GM19099 (cell line): ENCODE measurements around the gene ENOX2.

Experiments used
- POLR2A ChIP-seq: IDR thresholded peaks from 3 replicates; pipeline ENCODE4 v1.6.1; 2011; ENCODE audit warnings: low read depth; ENCODE audit not compliant: insufficient read length; ENCODE audit errors: extremely low read depth

The ENOX2 gene

DNA sequence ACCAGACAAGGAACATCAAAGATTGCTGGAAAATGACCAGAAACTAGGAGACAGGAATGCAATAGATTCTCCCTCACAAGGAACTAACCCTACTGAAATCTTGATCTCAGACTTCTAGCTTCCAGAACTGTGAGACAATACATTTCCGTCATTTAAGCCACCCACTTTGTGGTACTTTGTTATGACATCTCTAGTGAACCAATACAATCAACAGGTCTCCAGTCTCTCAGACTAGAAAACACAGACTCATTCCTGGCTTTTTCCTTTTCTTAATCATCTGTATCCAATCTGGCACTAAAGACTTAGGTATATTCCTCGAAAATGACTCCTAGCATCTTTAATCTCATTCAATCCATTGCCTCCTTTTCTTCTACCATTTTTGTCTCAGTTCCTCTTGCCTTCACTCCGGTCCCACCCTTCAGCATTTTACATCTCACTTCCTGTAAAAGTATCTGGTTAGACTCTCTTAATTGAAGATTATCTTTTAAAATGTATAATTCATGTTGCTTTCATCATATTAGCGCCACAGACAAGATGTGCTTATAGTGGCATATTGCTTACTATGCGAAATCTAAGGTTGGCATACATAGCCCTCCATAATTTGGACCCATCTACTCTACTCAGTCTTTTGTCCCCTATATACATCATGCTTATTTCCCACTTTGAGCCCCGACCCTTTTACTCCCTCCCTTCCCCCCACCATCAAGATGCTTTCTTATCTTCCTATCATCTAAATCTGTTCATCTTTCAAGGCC, 250.0 kb downstream of the ENOX2 start:
- no peak for TF ChIP-seq POLR2A

DNA sequence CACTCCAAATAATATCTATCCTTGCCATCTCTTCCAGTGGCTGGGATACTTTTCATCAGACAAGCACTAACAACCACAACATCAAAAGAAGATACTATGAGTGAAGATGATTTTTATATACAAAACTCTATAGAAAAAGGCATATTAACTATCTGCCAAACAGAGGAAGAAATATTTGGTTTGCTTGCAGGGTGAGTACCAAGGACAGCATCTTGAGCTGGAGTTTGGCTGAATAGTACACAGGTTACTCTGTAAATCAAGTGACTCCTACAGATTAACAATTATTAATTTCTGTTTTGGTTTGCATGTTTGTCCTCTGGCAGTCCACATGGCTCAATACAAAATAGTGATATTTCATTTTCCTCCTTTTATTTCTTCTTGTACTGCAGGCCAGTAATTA, 253.3 kb downstream of the ENOX2 start:
- no peak for TF ChIP-seq POLR2A

GRCh38 chrX:130647468-130647867, 255.5 kb downstream of the ENOX2 start:
- no peak for TF ChIP-seq POLR2A

DNA sequence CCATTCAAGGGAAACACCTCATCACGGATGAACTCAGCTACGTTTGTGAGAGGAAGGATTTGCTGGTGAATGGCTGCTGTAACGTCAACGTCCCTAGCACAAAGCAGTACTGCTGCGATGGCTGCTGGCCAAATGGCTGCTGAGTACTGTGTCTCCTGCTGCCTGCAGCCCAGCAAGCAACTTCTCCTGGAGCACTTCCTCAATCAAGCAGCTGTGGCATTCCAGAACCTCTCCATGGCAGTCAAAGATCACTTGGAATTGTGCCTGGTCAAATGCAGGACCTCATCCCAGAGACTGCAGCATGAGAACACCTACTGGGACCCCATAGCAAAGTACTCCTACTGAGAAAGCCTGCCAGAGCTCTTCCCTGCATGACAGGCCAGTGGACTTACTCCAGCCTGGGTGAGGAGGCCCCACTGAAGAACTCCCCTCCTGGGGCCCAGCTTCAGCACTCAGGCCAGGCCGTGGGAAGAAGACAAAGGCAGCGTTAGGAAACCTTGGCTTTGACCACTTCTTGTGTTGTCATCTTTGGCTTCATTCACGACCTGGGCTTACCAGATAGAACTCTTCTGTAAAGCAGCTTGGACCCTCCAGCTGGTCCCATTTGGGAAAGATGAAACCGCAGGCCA, 256.9 kb downstream of the ENOX2 start:
- no peak for TF ChIP-seq POLR2A

DNA sequence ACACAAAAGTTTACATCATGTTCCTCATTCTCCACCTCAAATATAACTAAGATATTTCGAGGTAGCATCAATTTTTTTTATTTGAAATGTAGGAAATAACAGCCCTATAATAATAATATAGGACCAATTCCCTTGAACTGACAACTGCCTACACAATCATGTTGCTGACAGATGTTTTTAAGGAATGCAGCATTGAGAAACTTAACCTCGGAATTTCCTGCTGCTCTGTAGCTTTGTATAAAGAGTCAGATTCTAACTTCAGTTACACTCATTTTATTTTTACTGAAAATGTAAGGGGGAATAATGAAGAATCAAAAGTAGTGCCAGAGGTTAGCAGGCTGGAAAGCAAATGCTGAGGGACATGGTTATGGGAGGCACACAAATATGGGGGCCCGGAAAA, 265.4 kb downstream of the ENOX2 start:
- TF ChIP-seq POLR2A = no peak

GRCh38 chrX:130636277-130636676, 266.7 kb downstream of the ENOX2 start:
- no peak for TF ChIP-seq POLR2A

GRCh38 chrX:130631011-130631410, 272.0 kb downstream of the ENOX2 start:
- TF ChIP-seq POLR2A = no peak

DNA sequence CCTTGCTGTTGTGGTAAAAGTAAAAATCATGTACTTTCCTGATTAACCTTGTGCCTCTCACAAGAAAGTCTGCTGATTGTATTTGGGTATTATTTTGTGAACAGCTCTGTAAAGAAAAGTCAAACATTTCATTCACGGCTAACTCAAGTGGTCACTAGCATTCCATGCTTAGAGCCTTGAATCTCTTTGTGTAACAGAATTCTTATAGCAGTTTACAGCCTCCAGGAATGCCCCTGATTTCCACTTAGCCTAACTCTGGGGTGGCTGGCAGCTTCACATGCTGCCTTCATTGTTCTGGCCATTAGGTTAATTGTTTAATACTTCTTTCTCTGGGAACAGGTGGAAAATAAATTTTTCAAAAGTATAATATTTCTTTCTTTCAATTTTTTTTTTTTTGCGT, 274.5 kb downstream of the ENOX2 start:
- no peak for TF ChIP-seq POLR2A

DNA sequence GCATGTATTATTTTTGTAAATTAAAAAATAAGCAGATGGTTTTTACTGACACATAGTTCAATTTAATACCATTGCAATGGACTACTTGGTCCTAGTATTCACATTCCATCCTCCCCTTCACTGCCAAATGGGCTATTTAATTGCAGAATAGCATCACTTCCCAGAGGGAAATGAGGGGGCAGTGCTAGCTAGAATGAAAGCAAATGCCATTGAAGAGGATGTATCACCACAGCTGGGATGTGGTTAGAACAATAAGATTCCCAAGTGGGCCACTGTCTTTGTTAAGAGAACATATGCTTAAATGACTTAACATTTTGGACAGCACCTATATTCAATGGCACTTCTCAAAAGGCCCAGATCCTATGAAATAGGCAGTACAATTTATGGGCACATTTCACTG, 276.5 kb downstream of the ENOX2 start:
- no peak for TF ChIP-seq POLR2A

GRCh38 chrX:130625386-130625785, 277.6 kb downstream of the ENOX2 start:
- no peak for TF ChIP-seq POLR2A

DNA sequence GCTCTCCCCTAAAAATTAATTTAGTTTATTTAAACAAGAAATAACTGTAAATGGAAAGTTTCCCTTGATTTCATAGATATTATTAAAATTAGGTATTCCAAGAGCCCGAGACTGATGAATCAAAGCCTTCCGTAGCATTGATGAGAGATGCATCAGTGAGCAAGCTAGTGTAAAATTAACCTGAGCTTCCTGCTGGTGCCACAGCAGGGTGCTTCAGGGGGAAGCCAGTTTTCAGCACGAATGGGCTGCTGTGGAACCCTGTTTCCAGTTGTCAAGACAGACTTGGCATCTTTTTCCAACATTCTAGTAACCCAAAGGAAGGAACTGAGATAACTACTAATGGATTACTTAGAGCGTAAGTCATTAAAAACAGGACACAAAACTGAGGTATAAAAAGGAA, 279.5 kb downstream of the ENOX2 start:
- TF ChIP-seq POLR2A = no peak

DNA sequence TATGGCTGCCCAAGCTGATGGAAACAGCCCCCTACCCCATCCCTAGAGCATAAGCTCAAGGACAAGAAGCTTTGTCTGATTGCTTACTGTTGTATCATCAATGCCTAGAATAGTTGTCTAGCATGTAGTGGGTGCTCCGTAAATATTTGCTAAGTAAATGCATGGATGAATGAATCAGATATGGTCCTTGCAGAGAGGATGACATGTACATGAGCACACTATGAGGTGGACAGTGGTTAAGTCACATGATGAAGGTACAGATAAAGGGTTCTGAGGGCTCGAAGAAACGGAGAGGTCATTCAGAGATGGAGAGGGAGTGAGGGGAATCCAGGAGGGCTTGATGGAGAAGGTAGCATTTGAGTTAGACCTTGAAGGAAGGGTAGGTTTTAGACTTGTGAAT, 287.1 kb downstream of the ENOX2 start:
- no peak for TF ChIP-seq POLR2A

GRCh38 chrX:130607431-130607830, 295.6 kb downstream of the ENOX2 start:
- TF ChIP-seq POLR2A = no peak

DNA sequence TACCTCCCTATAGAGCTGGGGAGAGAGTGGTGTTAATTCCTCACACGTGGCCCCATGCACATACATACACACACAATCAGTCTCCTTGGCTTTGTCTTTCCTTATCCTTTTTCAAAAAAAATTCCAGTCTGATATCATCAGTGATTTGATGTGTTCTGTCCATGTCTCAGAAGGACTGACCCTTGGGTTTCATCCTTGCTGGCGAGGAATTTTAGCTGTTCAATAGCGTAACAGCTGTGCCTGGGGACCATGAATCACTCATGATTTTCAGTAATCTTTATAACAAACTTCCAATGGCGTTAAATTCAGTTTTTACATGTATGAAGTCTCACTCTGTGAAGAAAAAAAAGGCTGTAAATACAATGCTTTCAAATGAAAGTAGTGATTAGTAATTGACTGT, 296.6 kb downstream of the ENOX2 start:
- TF ChIP-seq POLR2A = no peak

- no peak for TF ChIP-seq POLR2A
Measured at GRCh38 chrX:130604882-130605281, 298.1 kb downstream of the ENOX2 start.

DNA sequence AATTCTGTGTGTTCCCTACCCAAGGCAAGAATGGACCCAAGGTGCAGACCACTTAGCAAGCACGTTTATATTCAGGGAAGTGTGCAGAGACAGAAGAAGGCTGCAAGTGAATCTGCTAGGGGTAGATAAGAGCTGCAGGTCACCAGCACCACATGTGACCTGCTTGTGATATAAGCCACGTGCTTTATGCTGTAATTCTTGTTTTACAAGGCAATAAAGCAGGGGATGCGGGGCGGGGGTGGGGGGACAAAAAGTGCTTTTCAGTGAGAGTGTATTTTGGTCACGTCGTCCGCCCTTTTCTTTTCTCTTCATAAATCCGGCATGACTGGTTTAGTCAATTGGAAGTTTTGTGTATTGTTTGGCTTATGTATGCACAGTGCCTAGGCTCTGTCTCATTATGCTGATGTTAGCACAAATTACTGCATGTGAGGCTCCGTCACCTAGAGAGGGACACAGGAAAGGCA, 308.5 kb downstream of the ENOX2 start:
- no peak for TF ChIP-seq POLR2A
